Panc1 (cell line): ENCODE results near the gene MAPK8.

Experiments
- TF ChIP-seq, protein P1 (sequence below): fragments of 450-650 bp; IDR thresholded peaks from 2 replicates; pipeline ENCODE4 v1.5.1; 2017; ENCODE audit warnings: mild to moderate bottlenecking
- TF ChIP-seq, protein P2 (sequence below), 2 experiments: IDR thresholded peaks; 2 replicates each; pipeline ENCODE4 v1.6.1; 2011 to 2012; ENCODE audit warnings: low read depth in 2 of 2, control low read depth in 1 of 2, low read length in 1 of 2, mild to moderate bottlenecking in 1 of 2, moderate library complexity in 1 of 2; ENCODE audit not compliant: insufficient read depth in 1 of 2

DNA sequence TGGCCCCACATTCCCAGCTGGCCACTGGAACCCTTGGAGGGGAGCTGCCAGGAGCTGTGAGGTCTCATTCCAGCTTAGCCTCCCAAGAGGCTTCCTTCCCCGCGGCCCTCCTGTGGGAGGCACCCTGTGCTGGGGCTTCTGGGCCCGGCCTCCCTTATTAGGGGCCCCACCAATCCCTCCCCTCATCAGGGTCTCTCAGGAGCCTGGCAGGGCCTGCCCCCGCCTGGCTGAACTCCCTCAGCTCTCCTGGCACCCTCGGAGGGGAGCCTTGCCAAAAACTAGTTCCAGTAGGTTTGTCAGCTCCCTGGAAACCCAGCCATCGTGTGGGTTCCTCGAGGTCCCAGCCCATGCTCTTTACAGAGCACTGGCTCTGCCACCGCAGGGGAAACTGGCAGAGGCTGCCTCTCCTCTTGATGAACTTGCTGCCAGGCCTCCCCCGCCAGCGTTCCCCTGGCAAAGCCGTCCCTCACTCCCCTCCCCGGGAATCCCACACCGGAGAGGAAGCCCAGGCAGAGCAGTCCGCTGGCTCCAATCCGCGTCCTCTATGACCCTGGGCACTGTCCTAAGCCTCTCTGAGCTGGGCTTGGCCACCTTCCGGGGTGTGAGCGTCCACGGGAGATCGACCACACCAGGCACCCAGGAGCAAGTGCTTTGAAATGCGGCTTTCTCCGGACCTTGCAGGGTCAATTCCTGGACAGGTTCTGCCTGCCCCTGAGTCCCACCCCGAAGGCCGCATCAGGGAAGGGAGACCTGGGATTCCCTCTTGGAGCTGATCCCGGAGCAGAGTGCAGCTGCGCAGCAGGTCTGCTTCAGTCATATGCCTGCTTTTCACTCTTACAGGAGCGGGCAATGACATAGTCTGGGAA lies 158.6 kb downstream of the MAPK8 start:
- TF ChIP-seq, protein P1, sequence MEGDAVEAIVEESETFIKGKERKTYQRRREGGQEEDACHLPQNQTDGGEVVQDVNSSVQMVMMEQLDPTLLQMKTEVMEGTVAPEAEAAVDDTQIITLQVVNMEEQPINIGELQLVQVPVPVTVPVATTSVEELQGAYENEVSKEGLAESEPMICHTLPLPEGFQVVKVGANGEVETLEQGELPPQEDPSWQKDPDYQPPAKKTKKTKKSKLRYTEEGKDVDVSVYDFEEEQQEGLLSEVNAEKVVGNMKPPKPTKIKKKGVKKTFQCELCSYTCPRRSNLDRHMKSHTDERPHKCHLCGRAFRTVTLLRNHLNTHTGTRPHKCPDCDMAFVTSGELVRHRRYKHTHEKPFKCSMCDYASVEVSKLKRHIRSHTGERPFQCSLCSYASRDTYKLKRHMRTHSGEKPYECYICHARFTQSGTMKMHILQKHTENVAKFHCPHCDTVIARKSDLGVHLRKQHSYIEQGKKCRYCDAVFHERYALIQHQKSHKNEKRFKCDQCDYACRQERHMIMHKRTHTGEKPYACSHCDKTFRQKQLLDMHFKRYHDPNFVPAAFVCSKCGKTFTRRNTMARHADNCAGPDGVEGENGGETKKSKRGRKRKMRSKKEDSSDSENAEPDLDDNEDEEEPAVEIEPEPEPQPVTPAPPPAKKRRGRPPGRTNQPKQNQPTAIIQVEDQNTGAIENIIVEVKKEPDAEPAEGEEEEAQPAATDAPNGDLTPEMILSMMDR, result no peak
- TF ChIP-seq, protein P2, sequence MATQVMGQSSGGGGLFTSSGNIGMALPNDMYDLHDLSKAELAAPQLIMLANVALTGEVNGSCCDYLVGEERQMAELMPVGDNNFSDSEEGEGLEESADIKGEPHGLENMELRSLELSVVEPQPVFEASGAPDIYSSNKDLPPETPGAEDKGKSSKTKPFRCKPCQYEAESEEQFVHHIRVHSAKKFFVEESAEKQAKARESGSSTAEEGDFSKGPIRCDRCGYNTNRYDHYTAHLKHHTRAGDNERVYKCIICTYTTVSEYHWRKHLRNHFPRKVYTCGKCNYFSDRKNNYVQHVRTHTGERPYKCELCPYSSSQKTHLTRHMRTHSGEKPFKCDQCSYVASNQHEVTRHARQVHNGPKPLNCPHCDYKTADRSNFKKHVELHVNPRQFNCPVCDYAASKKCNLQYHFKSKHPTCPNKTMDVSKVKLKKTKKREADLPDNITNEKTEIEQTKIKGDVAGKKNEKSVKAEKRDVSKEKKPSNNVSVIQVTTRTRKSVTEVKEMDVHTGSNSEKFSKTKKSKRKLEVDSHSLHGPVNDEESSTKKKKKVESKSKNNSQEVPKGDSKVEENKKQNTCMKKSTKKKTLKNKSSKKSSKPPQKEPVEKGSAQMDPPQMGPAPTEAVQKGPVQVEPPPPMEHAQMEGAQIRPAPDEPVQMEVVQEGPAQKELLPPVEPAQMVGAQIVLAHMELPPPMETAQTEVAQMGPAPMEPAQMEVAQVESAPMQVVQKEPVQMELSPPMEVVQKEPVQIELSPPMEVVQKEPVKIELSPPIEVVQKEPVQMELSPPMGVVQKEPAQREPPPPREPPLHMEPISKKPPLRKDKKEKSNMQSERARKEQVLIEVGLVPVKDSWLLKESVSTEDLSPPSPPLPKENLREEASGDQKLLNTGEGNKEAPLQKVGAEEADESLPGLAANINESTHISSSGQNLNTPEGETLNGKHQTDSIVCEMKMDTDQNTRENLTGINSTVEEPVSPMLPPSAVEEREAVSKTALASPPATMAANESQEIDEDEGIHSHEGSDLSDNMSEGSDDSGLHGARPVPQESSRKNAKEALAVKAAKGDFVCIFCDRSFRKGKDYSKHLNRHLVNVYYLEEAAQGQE (IDR thresholded peaks at IDR 0.05; ENCODE audit: insufficient read depth in 1 of 2, low read depth in 2 of 2, low read length in 1 of 2), result no peak
